Stimulated activated CD4-positive, alpha-beta T cell treated with anti-CD3 and anti-CD28 coated beads, Interleukin-1b, Interleukin-23, amount 100 ng/mL, for 48 hours (primary cell): ENCODE measurements around the gene KDM7A.

ENCODE experiments used
- DNase-seq: peaks from one replicate; pipeline ENCODE4 v3.0.0-alpha.2; 2020

The KDM7A gene

GRCh38 chr7:140051820-140052219 is 125.0 kb downstream of the KDM7A start:
- no peak for DNase-seq

- no peak for DNase-seq
These were observed 126.7 kb downstream of the KDM7A start for GRCh38 chr7:140050100-140050499.

- no peak for DNase-seq
These were observed 127.3 kb downstream of the KDM7A start for GRCh38 chr7:140049339-140050024.

- DNase-seq: no peak
These were observed 127.8 kb downstream of the KDM7A start for GRCh38 chr7:140048989-140049338.

- no peak for DNase-seq
These were observed 128.6 kb downstream of the KDM7A start for GRCh38 chr7:140048138-140048537.

- DNase-seq: no peak
These were observed 129.6 kb downstream of the KDM7A start for GRCh38 chr7:140047197-140047596.

- no peak for DNase-seq
These were observed 131.1 kb downstream of the KDM7A start for GRCh38 chr7:140045697-140046096.

GRCh38 chr7:140044251-140044650 is 132.5 kb downstream of the KDM7A start:
- no peak for DNase-seq

GRCh38 chr7:140042386-140042670 is 134.5 kb downstream of the KDM7A start:
- DNase-seq: no peak

GRCh38 chr7:140041659-140042385 is 135.0 kb downstream of the KDM7A start:
- DNase-seq: no peak

GRCh38 chr7:140039896-140040295 is 136.9 kb downstream of the KDM7A start:
- no peak for DNase-seq

GRCh38 chr7:140039066-140039465 is 137.7 kb downstream of the KDM7A start:
- DNase-seq: no peak

GRCh38 chr7:140036224-140036962 is 140.4 kb downstream of the KDM7A start:
- no peak for DNase-seq

- no peak for DNase-seq
These were observed 141.2 kb downstream of the KDM7A start for GRCh38 chr7:140035400-140036223.
